SU-DHL-6 (cell line): ENCODE data around the gene LAMB4.

ENCODE experiments used
- EZH2phosphoT487 ChIP-seq: fragments of 200-600 bp; sonication (generic), shearing (Covaris generic); conservative IDR thresholded peaks from 2 replicates; pipeline ENCODE4 v1.6.1; 2018; ENCODE audit warnings: mild to moderate bottlenecking, antibody characterized with exemption, low read length, moderate library complexity, mixed read lengths
- TF ChIP-seq, protein P1 (sequence below): fragments of 200-600 bp; sonication (generic); IDR thresholded peaks from one replicate; pipeline ENCODE4 v1.5.1; 2017; ENCODE audit warnings: antibody characterized with exemption, mild to moderate bottlenecking, low read length, moderate library complexity; ENCODE audit not compliant: insufficient read depth, poor library complexity, severe bottlenecking

GRCh38 chr7:108102671-108103312 is 27.4 kb downstream of the LAMB4 start:
- TF ChIP-seq, protein P1, sequence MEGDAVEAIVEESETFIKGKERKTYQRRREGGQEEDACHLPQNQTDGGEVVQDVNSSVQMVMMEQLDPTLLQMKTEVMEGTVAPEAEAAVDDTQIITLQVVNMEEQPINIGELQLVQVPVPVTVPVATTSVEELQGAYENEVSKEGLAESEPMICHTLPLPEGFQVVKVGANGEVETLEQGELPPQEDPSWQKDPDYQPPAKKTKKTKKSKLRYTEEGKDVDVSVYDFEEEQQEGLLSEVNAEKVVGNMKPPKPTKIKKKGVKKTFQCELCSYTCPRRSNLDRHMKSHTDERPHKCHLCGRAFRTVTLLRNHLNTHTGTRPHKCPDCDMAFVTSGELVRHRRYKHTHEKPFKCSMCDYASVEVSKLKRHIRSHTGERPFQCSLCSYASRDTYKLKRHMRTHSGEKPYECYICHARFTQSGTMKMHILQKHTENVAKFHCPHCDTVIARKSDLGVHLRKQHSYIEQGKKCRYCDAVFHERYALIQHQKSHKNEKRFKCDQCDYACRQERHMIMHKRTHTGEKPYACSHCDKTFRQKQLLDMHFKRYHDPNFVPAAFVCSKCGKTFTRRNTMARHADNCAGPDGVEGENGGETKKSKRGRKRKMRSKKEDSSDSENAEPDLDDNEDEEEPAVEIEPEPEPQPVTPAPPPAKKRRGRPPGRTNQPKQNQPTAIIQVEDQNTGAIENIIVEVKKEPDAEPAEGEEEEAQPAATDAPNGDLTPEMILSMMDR, result no peak
- no peak for TF ChIP-seq EZH2phosphoT487
